Stimulated activated CD4-positive, alpha-beta T cell treated with anti-CD3 and anti-CD28 coated beads, Interleukin-1b, Interleukin-23, amount 100 ng/mL, for 1 hour (primary cell): ENCODE data around the gene FLG2.
"Not testable (repeated sequence)": the region's sequence is repeated elsewhere in the genome, so short reads cannot be mapped to it uniquely, and the experiment has no call there.

ENCODE experiments used
- DNase-seq, 2 donors: peaks; one replicate each; pipeline ENCODE4 v3.0.0-alpha.2; 2020; ENCODE audit warnings: low read depth in 2 of 2

The FLG2 gene

GRCh38 chr1:152312169-152312568, 47.6 kb downstream of the FLG2 start:
- DNase-seq = not testable (repeated sequence)

GRCh38 chr1:152309955-152310354, 49.9 kb downstream of the FLG2 start:
- no peak for DNase-seq

GRCh38 chr1:152309320-152309901, 50.4 kb downstream of the FLG2 start:
- not testable (repeated sequence) for DNase-seq

GRCh38 chr1:152308758-152309157, 51.0 kb downstream of the FLG2 start:
- DNase-seq = not testable (repeated sequence)

GRCh38 chr1:152307970-152308369, 51.8 kb downstream of the FLG2 start:
- not testable (repeated sequence) for DNase-seq

- DNase-seq = not testable (repeated sequence)
Measured at GRCh38 chr1:152306123-152306522, 53.7 kb downstream of the FLG2 start.

- DNase-seq = not testable (repeated sequence)
Measured at GRCh38 chr1:152304773-152305172, 55.0 kb downstream of the FLG2 start.

- not testable (repeated sequence) for DNase-seq
Measured at GRCh38 chr1:152303139-152303872, 56.5 kb downstream of the FLG2 start.
